ENCODE results near the gene GCK.

DNA sequence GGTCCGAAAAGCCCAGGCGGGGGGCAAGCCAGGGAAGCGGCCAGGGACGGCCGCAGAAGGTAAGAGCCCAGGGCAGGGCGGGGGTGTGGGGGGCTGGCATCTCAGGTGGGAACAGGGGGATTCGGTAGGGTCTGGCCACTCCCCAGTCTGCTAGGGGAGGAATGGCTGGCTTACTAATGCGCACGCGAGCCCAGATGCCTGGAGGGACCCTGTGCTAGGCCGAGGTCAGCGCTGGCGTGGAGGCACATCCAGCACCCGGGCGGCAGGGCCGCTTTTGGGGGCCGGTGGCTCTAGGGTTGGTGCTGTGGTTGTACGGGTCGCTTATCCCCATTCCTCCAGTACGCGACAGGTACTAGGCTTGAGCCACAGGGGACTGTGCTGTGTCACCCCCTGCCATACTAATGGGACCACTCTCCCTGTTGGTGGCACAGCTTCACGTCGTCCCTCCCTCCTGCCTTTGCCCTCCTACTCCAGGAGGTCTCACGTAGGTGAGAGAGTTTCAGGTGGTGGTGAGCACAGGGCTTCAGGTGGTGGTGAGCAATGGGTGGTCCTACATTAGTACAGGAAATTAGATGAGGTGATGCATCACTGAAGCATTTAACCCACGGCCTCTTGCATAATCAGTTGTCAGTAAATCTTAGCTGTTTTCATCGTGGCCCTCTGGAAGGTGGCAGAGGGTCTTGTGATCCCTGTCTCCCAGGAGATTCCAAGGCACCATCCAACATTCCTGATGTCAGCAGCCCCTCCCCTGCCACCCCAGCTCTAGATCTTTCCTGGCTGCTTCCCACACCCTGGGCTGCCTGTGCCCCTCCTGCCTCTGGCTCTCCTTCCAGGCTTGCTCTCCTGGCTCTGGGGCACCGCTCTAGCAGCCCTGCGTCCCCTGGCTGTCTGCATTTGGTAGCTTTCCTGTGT is 84.1 kb downstream of the GCK start:
- TF ChIP-seq, protein P1, sequence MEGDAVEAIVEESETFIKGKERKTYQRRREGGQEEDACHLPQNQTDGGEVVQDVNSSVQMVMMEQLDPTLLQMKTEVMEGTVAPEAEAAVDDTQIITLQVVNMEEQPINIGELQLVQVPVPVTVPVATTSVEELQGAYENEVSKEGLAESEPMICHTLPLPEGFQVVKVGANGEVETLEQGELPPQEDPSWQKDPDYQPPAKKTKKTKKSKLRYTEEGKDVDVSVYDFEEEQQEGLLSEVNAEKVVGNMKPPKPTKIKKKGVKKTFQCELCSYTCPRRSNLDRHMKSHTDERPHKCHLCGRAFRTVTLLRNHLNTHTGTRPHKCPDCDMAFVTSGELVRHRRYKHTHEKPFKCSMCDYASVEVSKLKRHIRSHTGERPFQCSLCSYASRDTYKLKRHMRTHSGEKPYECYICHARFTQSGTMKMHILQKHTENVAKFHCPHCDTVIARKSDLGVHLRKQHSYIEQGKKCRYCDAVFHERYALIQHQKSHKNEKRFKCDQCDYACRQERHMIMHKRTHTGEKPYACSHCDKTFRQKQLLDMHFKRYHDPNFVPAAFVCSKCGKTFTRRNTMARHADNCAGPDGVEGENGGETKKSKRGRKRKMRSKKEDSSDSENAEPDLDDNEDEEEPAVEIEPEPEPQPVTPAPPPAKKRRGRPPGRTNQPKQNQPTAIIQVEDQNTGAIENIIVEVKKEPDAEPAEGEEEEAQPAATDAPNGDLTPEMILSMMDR (IDR thresholded peaks at IDR 0.05; ENCODE audit: extremely low read depth in 1 of 2, insufficient read depth in 1 of 2, low read depth in 1 of 2, low read length in 2 of 2): no peak
- no peak for TF ChIP-seq POLR2A (IDR thresholded peaks at IDR 0.05; ENCODE audit: low read depth, low read length)
- TF ChIP-seq EZH2 (IDR thresholded peaks at IDR 0.05; ENCODE audit: borderline replicate concordance, low read depth, low read length, severe bottlenecking): no peak
- TF ChIP-seq JUN (IDR thresholded peaks at IDR 0.05; ENCODE audit: borderline replicate concordance, insufficient read depth, insufficient read length, low read depth): no peak
- no peak for TF ChIP-seq GATA2 (IDR thresholded peaks at IDR 0.05; ENCODE audit: insufficient read depth, insufficient read length, low read depth, low read length)
- TF ChIP-seq POLR2AphosphoS5 (IDR thresholded peaks at IDR 0.05; ENCODE audit: insufficient read depth, low read depth, low read length): no peak
- no peak for TF ChIP-seq MYC (IDR thresholded peaks at IDR 0.05; ENCODE audit: low read depth, low read length)
